ENCODE results near the gene OSBPL10. TPM values are rescaled to one million over a fixed set of nuclear protein-coding genes. Genes with fewer than 3 reads are reported as not detected.

Gene OSBPL10
- total RNA-seq, 1 donor from 2014 or later = 8.4 TPM

GRCh38 chr3:31853580-31853979 is 127.5 kb downstream of the OSBPL10 start:
- no peaks in the 10 kb centered on the region for H3F3A ChIP-seq (ENCODE audit: low read depth)
- H3K27ac Mint-ChIP-seq = no peak overlapping the region
- H3K36me3 ChIP-seq = no peaks in the 10 kb centered on the region
- no peaks in the 10 kb centered on the region for H3K27me3 ChIP-seq
- TF ChIP-seq, protein P1, sequence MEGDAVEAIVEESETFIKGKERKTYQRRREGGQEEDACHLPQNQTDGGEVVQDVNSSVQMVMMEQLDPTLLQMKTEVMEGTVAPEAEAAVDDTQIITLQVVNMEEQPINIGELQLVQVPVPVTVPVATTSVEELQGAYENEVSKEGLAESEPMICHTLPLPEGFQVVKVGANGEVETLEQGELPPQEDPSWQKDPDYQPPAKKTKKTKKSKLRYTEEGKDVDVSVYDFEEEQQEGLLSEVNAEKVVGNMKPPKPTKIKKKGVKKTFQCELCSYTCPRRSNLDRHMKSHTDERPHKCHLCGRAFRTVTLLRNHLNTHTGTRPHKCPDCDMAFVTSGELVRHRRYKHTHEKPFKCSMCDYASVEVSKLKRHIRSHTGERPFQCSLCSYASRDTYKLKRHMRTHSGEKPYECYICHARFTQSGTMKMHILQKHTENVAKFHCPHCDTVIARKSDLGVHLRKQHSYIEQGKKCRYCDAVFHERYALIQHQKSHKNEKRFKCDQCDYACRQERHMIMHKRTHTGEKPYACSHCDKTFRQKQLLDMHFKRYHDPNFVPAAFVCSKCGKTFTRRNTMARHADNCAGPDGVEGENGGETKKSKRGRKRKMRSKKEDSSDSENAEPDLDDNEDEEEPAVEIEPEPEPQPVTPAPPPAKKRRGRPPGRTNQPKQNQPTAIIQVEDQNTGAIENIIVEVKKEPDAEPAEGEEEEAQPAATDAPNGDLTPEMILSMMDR (IDR thresholded peaks at IDR 0.05) = no peak
- TF ChIP-seq EZH2phosphoT487 (IDR thresholded peaks at IDR 0.05) (no peak), EZH2 (IDR thresholded peaks at IDR 0.05) (no peak)
- H3K4me3 ChIP-seq = no peak overlapping the region
- H3K4me1 ChIP-seq = no peaks in the 10 kb centered on the region
- no peaks in the 10 kb centered on the region for H3K9me3 ChIP-seq (ENCODE audit: low read depth)
- H2AFZ ChIP-seq (replicated peaks) = no peak overlapping the region
- no peaks in the 10 kb centered on the region for H3K27me3 Mint-ChIP-seq (ENCODE audit: insufficient read depth, low read depth)
- no peaks in the 10 kb centered on the region for H3K9me3 Mint-ChIP-seq
- no peak overlapping the region for H3K9ac ChIP-seq
- H3K4me1 Mint-ChIP-seq = no peaks in the 10 kb centered on the region
- no peaks in the 10 kb centered on the region for H3K79me2 ChIP-seq (ENCODE audit: low read depth)
- no peak overlapping the region for H3K4me2 ChIP-seq
- H3K4me3 Mint-ChIP-seq = no peak overlapping the region
- no peaks in the 10 kb centered on the region for H4K20me1 ChIP-seq (ENCODE audit: low read depth)
- DNase-seq (ENCODE audit: low spot score) = no peak
- H3K36me3 Mint-ChIP-seq = no peaks in the 10 kb centered on the region
- no peak overlapping the region for H3K27ac ChIP-seq

GRCh38 chr3:31851278-31851677 is 129.8 kb downstream of the OSBPL10 start:
- no peak for DNase-seq (ENCODE audit: low spot score)
- Histone ChIP-seq H2AFZ (replicated peaks) (no peak overlapping the region), H3K27me3 (no peaks in the 10 kb centered on the region), H4K20me1 (ENCODE audit: low read depth) (no peaks in the 10 kb centered on the region), H3K36me3 (no peaks in the 10 kb centered on the region), H3K4me3 (no peak overlapping the region), H3K9ac (no peak overlapping the region), H3K4me1 (no peaks in the 10 kb centered on the region), H3F3A (ENCODE audit: low read depth) (no peaks in the 10 kb centered on the region), H3K79me2 (ENCODE audit: low read depth) (no peaks in the 10 kb centered on the region), H3K9me3 (ENCODE audit: low read depth) (no peaks in the 10 kb centered on the region), H3K27ac (no peak overlapping the region), H3K4me2 (no peak overlapping the region)
- Mint-ChIP-seq H3K36me3 (no peaks in the 10 kb centered on the region), H3K27ac (no peak overlapping the region), H3K9me3 (no peaks in the 10 kb centered on the region), H3K4me1 (peaks cover 2% of the 10 kb centered on the region), H3K4me3 (no peak overlapping the region), H3K27me3 (ENCODE audit: insufficient read depth, low read depth) (no peaks in the 10 kb centered on the region)
- TF ChIP-seq EZH2 (IDR thresholded peaks at IDR 0.05) = no peak
- no peak for TF ChIP-seq EZH2phosphoT487 (IDR thresholded peaks at IDR 0.05)
- TF ChIP-seq, protein P1 (IDR thresholded peaks at IDR 0.05) = no peak

GRCh38 chr3:31848911-31849310 is 132.2 kb downstream of the OSBPL10 start:
- Histone ChIP-seq H3F3A (ENCODE audit: low read depth) (no peaks in the 10 kb centered on the region), H3K79me2 (ENCODE audit: low read depth) (no peaks in the 10 kb centered on the region), H3K4me1 (no peaks in the 10 kb centered on the region), H3K27ac (no peak overlapping the region), H4K20me1 (ENCODE audit: low read depth) (no peaks in the 10 kb centered on the region), H2AFZ (replicated peaks) (no peak overlapping the region), H3K4me2 (no peak overlapping the region), H3K36me3 (no peaks in the 10 kb centered on the region), H3K9me3 (ENCODE audit: low read depth) (no peaks in the 10 kb centered on the region), H3K4me3 (no peak overlapping the region), H3K27me3 (no peaks in the 10 kb centered on the region), H3K9ac (no peak overlapping the region)
- TF ChIP-seq EZH2phosphoT487 (IDR thresholded peaks at IDR 0.05) (no peak), EZH2 (IDR thresholded peaks at IDR 0.05) (no peak)
- TF ChIP-seq, protein P1 (IDR thresholded peaks at IDR 0.05) = no peak
- Mint-ChIP-seq H3K9me3 (no peaks in the 10 kb centered on the region), H3K4me1 (peaks cover 2% of the 10 kb centered on the region), H3K27me3 (ENCODE audit: insufficient read depth, low read depth) (no peaks in the 10 kb centered on the region), H3K27ac (no peak overlapping the region), H3K4me3 (no peak overlapping the region), H3K36me3 (no peaks in the 10 kb centered on the region)
- no peak for DNase-seq (ENCODE audit: low spot score)

All from neural progenitor cell (in vitro differentiated cells).